ENCODE results near the gene FNDC3B. TPM values are rescaled to one million over a fixed set of nuclear protein-coding genes. Genes with fewer than 3 reads are reported as not detected.

FNDC3B gene
- total RNA-seq, 1 donor = 221 TPM

DNA sequence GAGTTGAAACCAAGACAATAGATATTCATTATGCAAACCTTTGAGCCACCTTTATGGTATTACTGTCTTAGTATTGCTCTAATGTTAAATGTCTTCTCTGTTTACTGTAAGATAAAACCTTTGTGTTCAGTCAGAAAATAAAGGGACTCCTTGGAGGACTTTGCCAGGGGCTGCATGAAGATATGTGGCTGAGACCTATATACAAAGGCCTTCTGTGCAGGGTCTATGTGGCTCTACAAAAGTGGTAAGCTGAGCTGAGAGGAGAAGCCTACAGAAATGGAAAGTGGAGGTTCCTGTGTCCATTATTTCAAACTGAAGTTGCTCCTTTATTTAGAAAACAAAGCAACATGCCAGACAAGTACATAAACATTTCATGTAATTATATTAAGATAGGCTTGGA lies 131.5 kb downstream of the FNDC3B start:
- TF ChIP-seq, protein P1, sequence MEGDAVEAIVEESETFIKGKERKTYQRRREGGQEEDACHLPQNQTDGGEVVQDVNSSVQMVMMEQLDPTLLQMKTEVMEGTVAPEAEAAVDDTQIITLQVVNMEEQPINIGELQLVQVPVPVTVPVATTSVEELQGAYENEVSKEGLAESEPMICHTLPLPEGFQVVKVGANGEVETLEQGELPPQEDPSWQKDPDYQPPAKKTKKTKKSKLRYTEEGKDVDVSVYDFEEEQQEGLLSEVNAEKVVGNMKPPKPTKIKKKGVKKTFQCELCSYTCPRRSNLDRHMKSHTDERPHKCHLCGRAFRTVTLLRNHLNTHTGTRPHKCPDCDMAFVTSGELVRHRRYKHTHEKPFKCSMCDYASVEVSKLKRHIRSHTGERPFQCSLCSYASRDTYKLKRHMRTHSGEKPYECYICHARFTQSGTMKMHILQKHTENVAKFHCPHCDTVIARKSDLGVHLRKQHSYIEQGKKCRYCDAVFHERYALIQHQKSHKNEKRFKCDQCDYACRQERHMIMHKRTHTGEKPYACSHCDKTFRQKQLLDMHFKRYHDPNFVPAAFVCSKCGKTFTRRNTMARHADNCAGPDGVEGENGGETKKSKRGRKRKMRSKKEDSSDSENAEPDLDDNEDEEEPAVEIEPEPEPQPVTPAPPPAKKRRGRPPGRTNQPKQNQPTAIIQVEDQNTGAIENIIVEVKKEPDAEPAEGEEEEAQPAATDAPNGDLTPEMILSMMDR (IDR thresholded peaks at IDR 0.05; ENCODE audit: insufficient read depth, low read depth, low read length) = no peak
- DNase-seq (ENCODE audit: low read depth) = no peak
- H3K4me3 ChIP-seq (ENCODE audit: low read depth, low read length) = no peak overlapping the region

DNA sequence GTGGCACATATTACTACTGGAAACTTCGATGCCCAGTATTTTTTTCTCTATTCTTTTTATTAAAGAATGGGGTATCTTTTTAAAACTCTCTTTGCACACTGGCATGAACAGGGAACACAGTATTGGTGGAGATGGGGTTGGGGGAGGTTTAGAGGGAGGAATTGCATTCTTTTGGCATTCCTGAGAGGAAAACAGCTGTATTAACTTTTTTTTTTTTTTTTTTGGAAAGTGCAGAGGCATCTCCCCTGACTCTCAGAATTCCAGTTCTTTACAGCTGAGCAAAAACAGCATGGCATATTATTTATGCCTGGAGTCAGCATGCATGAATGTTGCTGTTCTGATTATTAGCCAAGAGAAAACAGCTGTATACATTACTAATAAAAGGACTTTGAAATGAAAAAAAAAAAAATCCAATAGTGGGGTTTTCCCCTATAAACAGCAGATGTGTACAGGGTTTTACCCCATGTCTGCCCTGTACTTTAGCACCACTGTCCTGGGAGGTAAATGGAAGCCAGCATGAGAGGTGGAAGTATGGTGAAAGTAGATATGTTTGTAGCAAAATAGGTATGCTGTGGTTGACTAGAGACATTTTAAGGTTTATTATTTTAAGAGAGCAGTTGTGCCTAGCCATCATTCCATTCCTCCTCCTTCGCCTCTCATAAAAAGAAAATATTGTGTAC lies 132.2 kb downstream of the FNDC3B start:
- H3K4me3 ChIP-seq (ENCODE audit: low read depth, low read length) = no peak overlapping the region
- DNase-seq (ENCODE audit: low read depth) = peak; percentile 38
- TF ChIP-seq, protein P1 (IDR thresholded peaks at IDR 0.05; ENCODE audit: insufficient read depth, low read depth, low read length) = no peak

DNA sequence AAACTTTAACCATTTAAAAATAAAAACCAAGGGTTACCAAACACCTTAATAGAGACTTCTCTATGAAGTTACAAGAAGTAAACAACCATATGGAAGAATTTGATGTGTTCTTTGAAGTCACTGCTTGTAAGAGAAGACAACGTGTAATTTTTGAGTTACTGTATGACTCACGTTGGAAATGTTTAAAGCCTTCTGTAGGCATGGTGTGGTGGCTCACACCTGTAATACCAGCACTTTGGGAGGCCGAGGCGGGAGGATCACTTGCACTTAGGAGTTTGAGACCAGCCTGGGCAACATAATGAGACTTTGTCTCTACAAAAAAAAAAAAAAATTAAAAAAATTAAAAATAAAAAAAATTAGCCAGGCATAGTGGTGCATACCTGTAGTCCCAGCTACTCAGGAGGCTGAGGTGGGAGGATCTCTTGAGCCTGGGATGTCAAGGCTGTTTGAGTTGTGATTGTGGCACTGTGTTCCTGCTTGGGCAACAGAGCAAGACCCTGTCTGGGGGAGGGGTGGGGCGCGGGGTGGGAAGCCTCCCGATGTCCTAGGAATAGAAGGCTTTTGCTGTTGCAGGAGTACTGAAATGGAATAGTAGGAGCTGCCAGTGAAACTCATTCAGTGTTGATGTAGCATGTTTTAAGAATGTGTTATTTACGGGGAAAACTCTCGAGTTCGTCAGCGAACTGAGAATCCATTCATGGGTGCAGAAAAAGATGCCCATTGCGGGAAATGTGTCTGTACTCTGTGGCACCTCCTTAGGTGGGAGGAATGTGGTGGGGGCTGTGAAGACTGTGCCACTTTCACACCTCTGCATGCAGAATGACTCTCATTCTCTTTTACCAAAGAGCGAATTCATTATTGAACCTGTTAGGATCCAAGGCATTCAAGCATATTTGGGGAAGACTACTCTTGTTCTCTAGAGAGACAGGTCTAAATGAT lies 134.2 kb downstream of the FNDC3B start:
- no peak overlapping the region for H3K4me3 ChIP-seq (ENCODE audit: low read depth, low read length)
- TF ChIP-seq, protein P1 (IDR thresholded peaks at IDR 0.05; ENCODE audit: insufficient read depth, low read depth, low read length) = no peak
- DNase-seq (ENCODE audit: low read depth) = no peak

DNA sequence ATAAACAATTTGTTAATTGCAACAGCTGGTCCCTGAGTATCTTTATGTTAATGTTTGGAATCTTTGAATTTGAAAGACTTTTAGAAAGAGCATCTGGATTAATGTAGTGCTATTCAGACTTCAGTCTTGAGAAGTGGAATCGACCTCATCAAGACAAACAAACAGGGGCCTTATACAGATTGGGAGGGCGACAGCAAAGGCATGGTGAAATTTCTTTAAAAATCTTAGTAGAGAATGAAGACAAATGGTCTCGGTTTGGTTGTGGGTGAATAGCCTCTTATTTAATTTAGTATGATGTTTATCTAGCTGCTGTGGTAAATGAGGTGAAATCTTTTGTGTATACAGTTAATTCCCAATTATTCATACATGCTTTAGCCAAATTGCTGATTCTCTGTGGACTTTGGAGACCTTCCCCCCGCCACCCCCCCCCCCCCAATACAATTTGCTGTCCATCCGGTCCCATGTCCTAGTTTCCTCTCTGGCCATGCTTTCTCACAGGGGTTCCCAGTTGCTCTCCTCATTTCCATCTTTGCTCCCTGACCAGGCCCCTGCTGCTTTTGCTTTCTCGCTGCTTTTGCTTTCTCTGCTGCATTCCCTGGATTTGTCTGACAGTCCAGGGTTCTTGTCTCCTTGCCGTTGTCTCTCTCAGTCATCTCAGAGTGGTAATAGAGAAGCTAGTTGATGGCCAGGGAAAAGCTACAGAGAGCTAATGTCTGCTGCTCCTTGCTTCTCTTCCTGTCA lies 135.3 kb downstream of the FNDC3B start:
- no peak for DNase-seq (ENCODE audit: low read depth)
- no peak overlapping the region for H3K4me3 ChIP-seq (ENCODE audit: low read depth, low read length)
- TF ChIP-seq, protein P1 (IDR thresholded peaks at IDR 0.05; ENCODE audit: insufficient read depth, low read depth, low read length) = no peak

DNA sequence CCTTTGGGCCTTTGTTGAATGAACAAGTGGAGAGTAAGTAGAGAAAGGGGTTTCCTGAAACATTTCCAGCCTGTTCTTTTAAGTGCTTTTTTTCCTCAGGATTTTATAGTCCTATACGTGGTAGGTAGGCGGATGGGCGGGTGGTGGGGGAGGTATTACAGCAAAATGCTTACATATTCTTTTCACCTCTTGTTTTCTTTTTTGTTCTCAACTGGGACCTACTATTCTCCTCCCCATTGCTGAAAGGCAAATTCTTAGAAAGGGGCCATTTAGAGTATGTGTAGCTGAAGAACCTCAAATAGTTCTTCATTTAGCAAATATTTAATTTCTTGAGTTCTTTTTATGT lies 135.8 kb downstream of the FNDC3B start:
- no peak overlapping the region for H3K4me3 ChIP-seq (ENCODE audit: low read depth, low read length)
- no peak for DNase-seq (ENCODE audit: low read depth)
- TF ChIP-seq, protein P1 (IDR thresholded peaks at IDR 0.05; ENCODE audit: insufficient read depth, low read depth, low read length) = no peak

DNA sequence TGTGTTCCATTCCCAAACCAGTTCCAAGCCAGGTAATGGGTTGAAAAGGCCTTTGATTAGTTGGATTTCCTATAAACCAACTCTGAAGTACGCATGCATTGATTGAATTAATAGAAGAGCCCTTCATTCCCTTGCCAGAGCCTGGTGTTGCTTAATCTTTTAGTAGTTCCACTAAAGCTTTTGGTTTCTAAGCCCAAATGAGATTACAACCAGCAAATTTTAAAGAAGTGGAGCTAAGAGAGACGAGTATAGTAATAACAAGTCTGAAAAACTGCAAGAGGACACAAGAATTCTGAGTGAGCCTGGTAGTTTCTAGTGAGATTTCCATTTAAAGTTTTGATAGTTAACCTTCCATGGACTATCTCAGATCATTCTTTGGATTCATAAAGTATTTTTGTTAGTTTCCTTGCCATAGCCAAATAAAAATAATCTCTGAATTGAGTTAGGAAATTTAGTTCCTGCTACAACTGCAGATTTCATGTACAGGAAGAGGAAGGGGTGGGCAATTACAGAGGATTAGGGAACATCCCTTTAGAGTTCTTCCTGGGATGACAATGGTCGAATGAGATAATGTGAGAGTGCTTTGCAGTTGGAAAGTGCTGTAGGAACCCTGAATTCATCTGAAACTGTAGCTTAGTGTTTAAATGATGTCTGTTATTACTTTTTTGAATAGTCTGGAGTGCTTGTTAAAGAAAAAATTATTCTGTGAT lies 136.8 kb downstream of the FNDC3B start:
- no peak overlapping the region for H3K4me3 ChIP-seq (ENCODE audit: low read depth, low read length)
- TF ChIP-seq, protein P1 (IDR thresholded peaks at IDR 0.05; ENCODE audit: insufficient read depth, low read depth, low read length) = no peak
- DNase-seq (ENCODE audit: low read depth) = peak; percentile 33
